ENCODE measurements around the gene BLTP2. TPM values are rescaled to one million over a fixed set of nuclear protein-coding genes. Genes with fewer than 3 reads are reported as not detected.

BLTP2 gene
- 116 and 124 TPM in 2 replicates for total RNA-seq

GRCh38 chr17:28644787-28645575, at the start of gene BLTP2:
BLTP2 (minus strand) TSS chr17:28645158; CDS start chr17:28645056, 102 bp downstream.
- Histone ChIP-seq H3K4me3 (ENCODE audit: low read depth, low read length) (peak within 1 kb of the TSS; percentile 84), H3K36me3 (ENCODE audit: control insufficient read depth, insufficient read depth, low read length) (no peaks in the 10 kb centered on the region), H3K27me3 (ENCODE audit: control insufficient read depth, insufficient read depth, low read length) (no peaks in the 10 kb centered on the region)
- DNase-seq (ENCODE audit: low read depth): peak; percentile 79
- TF ChIP-seq CTCF (IDR thresholded peaks at IDR 0.05; ENCODE audit: insufficient read depth, low read length, poor library complexity, severe bottlenecking): no peak

DNA sequence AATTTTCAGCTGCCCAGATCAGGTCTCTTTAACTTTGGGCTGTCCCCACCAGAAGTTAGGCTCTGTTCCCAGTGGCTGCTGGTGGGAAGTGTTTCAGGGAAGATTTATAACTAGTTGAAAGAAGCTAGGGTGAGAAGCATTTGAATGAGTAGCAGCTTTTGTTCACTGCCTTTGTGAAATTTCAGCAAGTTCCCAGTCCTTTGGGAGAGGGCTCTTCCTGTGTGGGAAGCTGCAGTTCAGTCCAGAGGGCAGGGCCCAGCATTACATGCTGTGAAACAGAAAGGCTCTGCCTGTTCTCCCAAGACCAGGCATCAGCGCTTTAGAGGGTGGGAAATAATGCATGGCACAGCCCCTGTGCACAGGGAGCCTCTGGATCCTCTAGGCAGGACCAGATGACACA, 48.9 kb upstream of the BLTP2 start:
- no peak for TF ChIP-seq CTCF (IDR thresholded peaks at IDR 0.05; ENCODE audit: insufficient read depth, low read length, poor library complexity, severe bottlenecking)

GRCh38 chr17:28689011-28689410, 44.1 kb upstream of the BLTP2 start:
- TF ChIP-seq CTCF (IDR thresholded peaks at IDR 0.05; ENCODE audit: insufficient read depth, low read length, poor library complexity, severe bottlenecking): no peak
- Histone ChIP-seq H3K36me3 (ENCODE audit: control insufficient read depth, insufficient read depth, low read length) (peaks cover 1% of the 10 kb centered on the region), H3K27me3 (ENCODE audit: control insufficient read depth, insufficient read depth, low read length) (no peaks in the 10 kb centered on the region), H3K4me3 (ENCODE audit: low read depth, low read length) (no peak overlapping the region)
- DNase-seq (ENCODE audit: low read depth): no peak

More for the DNA sequence above, 48.9 kb upstream of the BLTP2 start:
- no peak for DNase-seq (ENCODE audit: low read depth)
- H3K36me3 ChIP-seq (ENCODE audit: control insufficient read depth, insufficient read depth, low read length): peaks cover 4% of the 10 kb centered on the region
- no peak overlapping the region for H3K4me3 ChIP-seq (ENCODE audit: low read depth, low read length)
- H3K27me3 ChIP-seq (ENCODE audit: control insufficient read depth, insufficient read depth, low read length): no peaks in the 10 kb centered on the region

GRCh38 chr17:28688481-28688880, 43.5 kb upstream of the BLTP2 start:
- H3K27me3 ChIP-seq (ENCODE audit: control insufficient read depth, insufficient read depth, low read length): no peaks in the 10 kb centered on the region
- H3K36me3 ChIP-seq (ENCODE audit: control insufficient read depth, insufficient read depth, low read length): peaks cover 1% of the 10 kb centered on the region
- H3K4me3 ChIP-seq (ENCODE audit: low read depth, low read length): no peak overlapping the region
- DNase-seq (ENCODE audit: low read depth): no peak
- TF ChIP-seq CTCF (IDR thresholded peaks at IDR 0.05; ENCODE audit: insufficient read depth, low read length, poor library complexity, severe bottlenecking): no peak

DNA sequence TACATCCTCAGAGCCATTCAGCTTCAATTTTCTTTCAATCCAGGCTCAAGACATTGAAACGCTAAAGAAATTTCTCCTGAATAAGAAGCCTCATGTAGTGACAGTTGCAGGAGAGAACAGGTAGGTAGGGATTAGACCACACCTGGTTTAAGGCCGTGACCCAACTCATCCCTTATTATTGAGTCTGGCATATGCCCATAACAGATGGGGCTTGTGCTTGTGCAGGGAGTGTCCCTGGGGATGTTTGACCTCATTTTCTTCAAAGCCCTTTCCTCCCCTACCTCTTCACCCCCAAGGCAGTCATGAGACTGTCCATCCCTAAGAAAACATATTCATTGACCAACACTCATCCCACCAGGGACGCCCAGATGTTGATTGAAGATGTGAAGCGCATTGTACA, 41.3 kb upstream of the BLTP2 start:
- Histone ChIP-seq H3K4me3 (ENCODE audit: low read depth, low read length) (no peak overlapping the region), H3K27me3 (ENCODE audit: control insufficient read depth, insufficient read depth, low read length) (no peaks in the 10 kb centered on the region), H3K36me3 (ENCODE audit: control insufficient read depth, insufficient read depth, low read length) (peaks cover 8% of the 10 kb centered on the region)
- no peak for DNase-seq (ENCODE audit: low read depth)
- no peak for TF ChIP-seq CTCF (IDR thresholded peaks at IDR 0.05; ENCODE audit: insufficient read depth, low read length, poor library complexity, severe bottlenecking)

- no peak for TF ChIP-seq CTCF (IDR thresholded peaks at IDR 0.05; ENCODE audit: insufficient read depth, low read length, poor library complexity, severe bottlenecking)
- H3K27me3 ChIP-seq (ENCODE audit: control insufficient read depth, insufficient read depth, low read length): no peaks in the 10 kb centered on the region
- peaks cover 8% of the 10 kb centered on the region for H3K36me3 ChIP-seq (ENCODE audit: control insufficient read depth, insufficient read depth, low read length)
- no peak overlapping the region for H3K4me3 ChIP-seq (ENCODE audit: low read depth, low read length)
- no peak for DNase-seq (ENCODE audit: low read depth)
These were observed 40.4 kb upstream of the BLTP2 start for GRCh38 chr17:28685366-28685765.

Measured in kidney epithelial cell (primary cell).